ENCODE measurements around the gene SPTBN5.

SPTBN5 gene

GRCh38 chr15:41881920-41882688 is 11.7 kb downstream of the SPTBN5 start:
- no peak overlapping the region for H3K4me3 ChIP-seq (ENCODE audit: low read depth, low read length)
- TF ChIP-seq CTCF (IDR thresholded peaks at IDR 0.05; ENCODE audit: control insufficient read depth, extremely low read depth, insufficient read depth), result no peak
- DNase-seq (ENCODE audit: low read depth), result no peak

- DNase-seq (ENCODE audit: low read depth), result no peak
- H3K4me3 ChIP-seq (ENCODE audit: low read depth, low read length), result no peak overlapping the region
- no peak for TF ChIP-seq CTCF (IDR thresholded peaks at IDR 0.05; ENCODE audit: control insufficient read depth, extremely low read depth, insufficient read depth)
Measured at GRCh38 chr15:41881550-41881919, 12.3 kb downstream of the SPTBN5 start.

- no peak for TF ChIP-seq CTCF (IDR thresholded peaks at IDR 0.05; ENCODE audit: control insufficient read depth, extremely low read depth, insufficient read depth)
- no peak for DNase-seq (ENCODE audit: low read depth)
- no peak overlapping the region for H3K4me3 ChIP-seq (ENCODE audit: low read depth, low read length)
Measured at GRCh38 chr15:41881086-41881485, 12.8 kb downstream of the SPTBN5 start.

GRCh38 chr15:41880156-41880877 is 13.5 kb downstream of the SPTBN5 start:
- no peak overlapping the region for H3K4me3 ChIP-seq (ENCODE audit: low read depth, low read length)
- no peak for DNase-seq (ENCODE audit: low read depth)
- no peak for TF ChIP-seq CTCF (IDR thresholded peaks at IDR 0.05; ENCODE audit: control insufficient read depth, extremely low read depth, insufficient read depth)

DNA sequence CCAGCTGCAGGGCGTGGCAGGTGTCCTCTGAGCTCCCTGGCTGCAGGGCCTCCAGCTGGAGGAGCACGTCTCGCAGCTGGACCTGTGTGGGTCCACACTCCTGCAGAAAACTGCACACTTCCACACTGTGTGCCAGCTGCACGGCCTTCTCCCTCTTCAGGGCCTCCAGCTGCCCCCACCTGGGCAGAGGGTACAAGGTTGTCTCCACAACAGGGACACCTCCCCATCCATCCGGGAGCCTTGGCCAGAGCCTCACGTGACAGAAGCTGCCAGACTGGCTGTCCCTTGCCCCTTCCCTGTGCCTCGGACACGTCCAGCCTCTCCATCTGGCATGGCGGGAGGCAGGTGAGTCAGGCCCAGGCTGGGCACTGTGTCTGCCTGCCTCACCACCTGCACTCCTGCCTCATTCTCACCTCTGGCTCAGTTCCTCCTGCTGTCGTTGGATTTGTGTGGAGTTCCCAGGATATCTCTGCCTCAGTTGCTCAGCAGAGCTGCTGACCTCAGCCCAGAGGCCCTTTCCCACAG is 14.5 kb downstream of the SPTBN5 start:
- no peak overlapping the region for H3K4me3 ChIP-seq (ENCODE audit: low read depth, low read length)
- no peak for TF ChIP-seq CTCF (IDR thresholded peaks at IDR 0.05; ENCODE audit: control insufficient read depth, extremely low read depth, insufficient read depth)
- no peak for DNase-seq (ENCODE audit: low read depth)

- no peak for TF ChIP-seq CTCF (IDR thresholded peaks at IDR 0.05; ENCODE audit: control insufficient read depth, extremely low read depth, insufficient read depth)
- DNase-seq (ENCODE audit: low read depth), result peak; percentile 61
- H3K4me3 ChIP-seq (ENCODE audit: low read depth, low read length), result no peak overlapping the region
Measured at GRCh38 chr15:41878355-41878699, 15.5 kb downstream of the SPTBN5 start.
